IgD-negative memory B cell (primary cell): Measurements from ENCODE around the gene ST3GAL3. TPM values are rescaled to one million over a fixed set of nuclear protein-coding genes. Genes with fewer than 3 reads are reported as not detected.

ENCODE experiments used
- H3K27ac Mint-ChIP-seq, 3 donors: one replicate each; pipeline ENCODE4 v1.8.0; 2020 to 2022; ENCODE audit warnings: mild to moderate bottlenecking in 3 of 3, mixed read lengths in 3 of 3, moderate library complexity in 1 of 3
- H3K27me3 Mint-ChIP-seq: one replicate; pipeline ENCODE4 v1.8.0; 2021; ENCODE audit warnings: mixed read lengths
- H3K36me3 Mint-ChIP-seq: one replicate; pipeline ENCODE4 v1.8.0; 2020; ENCODE audit warnings: mild to moderate bottlenecking, mixed read lengths
- H3K4me1 Mint-ChIP-seq, 3 donors: one replicate each; pipeline ENCODE4 v1.8.0; 2020 to 2022; ENCODE audit warnings: mixed read lengths in 3 of 3, mild to moderate bottlenecking in 1 of 3
- H3K4me3 Mint-ChIP-seq, 4 donors: one replicate each; pipeline ENCODE4 v1.8.0; 2020 to 2022; ENCODE audit warnings: mild to moderate bottlenecking in 4 of 4, mixed read lengths in 4 of 4, moderate library complexity in 3 of 4
- H3K9me3 Mint-ChIP-seq, 3 donors: one replicate each; pipeline ENCODE4 v1.8.0; 2020 to 2021; ENCODE audit warnings: mixed read lengths in 3 of 3, mild to moderate bottlenecking in 1 of 3
- polyA plus RNA-seq: library from polyadenylated mRNA; unstranded; fragments of 300-500 nt; fragmentation: Illumina TruSeq; gene quantifications from one replicate; pipeline ENCODE4 v1.2.3, GENCODE V29; 2021

ST3GAL3 gene
- polyA plus RNA-seq, 1 donor from 2014 or later, result 14.3 TPM

- no peaks in the 10 kb centered on the region for H3K27me3 Mint-ChIP-seq
- peaks cover 0 to 2% (median 0%) of the 10 kb centered on the region in 3 donors for H3K9me3 Mint-ChIP-seq
- H3K27ac Mint-ChIP-seq, result no peak overlapping the region
- H3K36me3 Mint-ChIP-seq, result peaks cover 11% of the 10 kb centered on the region
- H3K4me3 Mint-ChIP-seq, result no peak overlapping the region
- H3K4me1 Mint-ChIP-seq, result peaks cover 0 to 10% (median 4%) of the 10 kb centered on the region in 3 donors
These were observed 140.0 kb downstream of the ST3GAL3 start for GRCh38 chr1:43847290-43847689.

DNA sequence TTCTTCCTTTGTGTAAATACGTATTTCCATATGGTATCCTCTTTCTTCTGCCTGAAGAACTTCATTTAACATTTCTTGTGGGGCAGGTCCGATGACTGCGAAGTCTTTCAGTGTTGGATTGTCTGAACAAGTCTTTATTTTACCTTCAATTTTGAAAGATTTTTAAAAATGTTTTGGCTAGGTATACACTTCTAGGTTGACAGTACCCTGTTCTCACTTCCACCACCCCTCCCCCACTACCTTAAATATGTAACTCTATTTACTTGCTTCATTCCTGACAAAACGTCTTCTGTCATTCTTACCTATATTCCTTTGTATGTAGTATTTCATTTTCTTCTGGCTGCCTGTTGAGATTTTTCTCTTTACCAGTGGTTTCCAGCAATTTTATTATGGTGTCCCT is 140.5 kb downstream of the ST3GAL3 start:
- H3K4me3 Mint-ChIP-seq, result no peak overlapping the region
- no peaks in the 10 kb centered on the region for H3K27me3 Mint-ChIP-seq
- H3K36me3 Mint-ChIP-seq, result peaks cover 7% of the 10 kb centered on the region
- peaks cover 0 to 2% (median 0%) of the 10 kb centered on the region in 3 donors for H3K9me3 Mint-ChIP-seq
- no peak overlapping the region for H3K27ac Mint-ChIP-seq
- peaks cover 0 to 13% (median 6%) of the 10 kb centered on the region in 3 donors for H3K4me1 Mint-ChIP-seq

- peaks cover 0 to 3% (median 0%) of the 10 kb centered on the region in 3 donors for H3K9me3 Mint-ChIP-seq
These were observed 142.3 kb downstream of the ST3GAL3 start for GRCh38 chr1:43849670-43850069.

GRCh38 chr1:43850591-43851233 is 143.4 kb downstream of the ST3GAL3 start:
- H3K4me1 Mint-ChIP-seq, result peaks cover 7 to 13% (median 8%) of the 10 kb centered on the region in 3 donors
- H3K27ac Mint-ChIP-seq, result no peak overlapping the region
- no peaks in the 10 kb centered on the region for H3K27me3 Mint-ChIP-seq
- H3K9me3 Mint-ChIP-seq, result peaks cover 0 to 3% (median 0%) of the 10 kb centered on the region in 3 donors
- no peak overlapping the region for H3K4me3 Mint-ChIP-seq
- peaks cover 8% of the 10 kb centered on the region for H3K36me3 Mint-ChIP-seq

More at GRCh38 chr1:43849670-43850069, 142.3 kb downstream of the ST3GAL3 start:
- H3K27me3 Mint-ChIP-seq, result no peaks in the 10 kb centered on the region
- H3K4me3 Mint-ChIP-seq, result no peak overlapping the region
- H3K4me1 Mint-ChIP-seq, result peaks cover 7 to 13% (median 8%) of the 10 kb centered on the region in 3 donors
- no peak overlapping the region for H3K27ac Mint-ChIP-seq
- peaks cover 5% of the 10 kb centered on the region for H3K36me3 Mint-ChIP-seq

GRCh38 chr1:43851561-43852338 is 144.4 kb downstream of the ST3GAL3 start:
- H3K4me3 Mint-ChIP-seq, result no peak overlapping the region
- H3K36me3 Mint-ChIP-seq, result peaks cover 11% of the 10 kb centered on the region
- H3K27me3 Mint-ChIP-seq, result no peaks in the 10 kb centered on the region
- peaks cover 0 to 3% (median 0%) of the 10 kb centered on the region in 3 donors for H3K9me3 Mint-ChIP-seq
- H3K27ac Mint-ChIP-seq, result no peak overlapping the region
- peaks cover 8 to 13% (median 9%) of the 10 kb centered on the region in 3 donors for H3K4me1 Mint-ChIP-seq

GRCh38 chr1:43853161-43853921 is 146.0 kb downstream of the ST3GAL3 start:
- peaks cover 0 to 1% (median 0%) of the 10 kb centered on the region in 3 donors for H3K9me3 Mint-ChIP-seq
- no peak overlapping the region for H3K4me3 Mint-ChIP-seq
- peaks cover 12% of the 10 kb centered on the region for H3K36me3 Mint-ChIP-seq
- no peak overlapping the region for H3K27ac Mint-ChIP-seq
- no peaks in the 10 kb centered on the region for H3K27me3 Mint-ChIP-seq
- peaks cover 4 to 14% (median 13%) of the 10 kb centered on the region in 3 donors for H3K4me1 Mint-ChIP-seq

- peaks cover 12% of the 10 kb centered on the region for H3K36me3 Mint-ChIP-seq
- H3K27ac Mint-ChIP-seq, result no peak overlapping the region
- H3K4me1 Mint-ChIP-seq, result peaks cover 4 to 14% (median 8%) of the 10 kb centered on the region in 3 donors
- H3K4me3 Mint-ChIP-seq, result no peak overlapping the region
- H3K27me3 Mint-ChIP-seq, result no peaks in the 10 kb centered on the region
- peaks cover 0 to 1% (median 0%) of the 10 kb centered on the region in 3 donors for H3K9me3 Mint-ChIP-seq
These were observed 147.1 kb downstream of the ST3GAL3 start for GRCh38 chr1:43854473-43854872.

DNA sequence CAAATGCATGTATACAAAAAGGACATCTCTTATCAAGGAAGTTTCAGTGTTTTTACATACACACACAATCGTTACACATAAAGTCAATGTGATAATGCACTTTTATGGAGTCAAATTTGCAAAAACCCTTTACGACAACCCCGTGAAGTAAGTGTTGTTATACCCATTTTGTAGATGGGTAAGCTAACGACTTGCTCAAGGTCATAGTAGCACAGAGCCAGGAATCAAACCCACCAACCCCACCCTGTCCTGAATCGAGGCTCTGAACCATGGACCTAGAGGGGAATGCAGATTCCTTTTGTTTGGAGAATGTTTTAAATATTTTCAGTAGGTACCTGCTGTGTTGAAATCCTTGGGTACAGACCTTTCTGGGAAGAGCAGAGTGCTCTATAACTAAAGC is 148.9 kb downstream of the ST3GAL3 start:
- Mint-ChIP-seq H3K27me3 (no peaks in the 10 kb centered on the region), H3K27ac (no peak overlapping the region), H3K4me3 (no peak overlapping the region), H3K36me3 (peaks cover 15% of the 10 kb centered on the region), H3K9me3 (peaks cover 0 to 1% (median 0%) of the 10 kb centered on the region in 3 donors), H3K4me1 (peaks cover 4 to 14% (median 8%) of the 10 kb centered on the region in 3 donors)

- no peak overlapping the region for H3K27ac Mint-ChIP-seq
- H3K4me3 Mint-ChIP-seq, result no peak overlapping the region
- peaks cover 4 to 14% (median 5%) of the 10 kb centered on the region in 3 donors for H3K4me1 Mint-ChIP-seq
- H3K36me3 Mint-ChIP-seq, result peaks cover 15% of the 10 kb centered on the region
- peaks cover 0 to 1% (median 0%) of the 10 kb centered on the region in 3 donors for H3K9me3 Mint-ChIP-seq
- H3K27me3 Mint-ChIP-seq, result no peaks in the 10 kb centered on the region
These were observed 149.8 kb downstream of the ST3GAL3 start for GRCh38 chr1:43857163-43857562.

- H3K27me3 Mint-ChIP-seq, result no peaks in the 10 kb centered on the region
- peaks cover 14% of the 10 kb centered on the region for H3K36me3 Mint-ChIP-seq
- no peak overlapping the region for H3K4me3 Mint-ChIP-seq
- no peaks in the 10 kb centered on the region for H3K9me3 Mint-ChIP-seq
- H3K27ac Mint-ChIP-seq, result no peak overlapping the region
- peaks cover 0 to 9% (median 2%) of the 10 kb centered on the region in 3 donors for H3K4me1 Mint-ChIP-seq
These were observed 151.0 kb downstream of the ST3GAL3 start for GRCh38 chr1:43858324-43858723.

GRCh38 chr1:43861337-43861736 is 154.0 kb downstream of the ST3GAL3 start:
- Mint-ChIP-seq H3K27ac (no peak overlapping the region), H3K4me1 (peaks cover 0 to 6% (median 0%) of the 10 kb centered on the region in 3 donors), H3K9me3 (no peaks in the 10 kb centered on the region), H3K4me3 (no peak overlapping the region), H3K27me3 (no peaks in the 10 kb centered on the region), H3K36me3 (peaks cover 8% of the 10 kb centered on the region)

DNA sequence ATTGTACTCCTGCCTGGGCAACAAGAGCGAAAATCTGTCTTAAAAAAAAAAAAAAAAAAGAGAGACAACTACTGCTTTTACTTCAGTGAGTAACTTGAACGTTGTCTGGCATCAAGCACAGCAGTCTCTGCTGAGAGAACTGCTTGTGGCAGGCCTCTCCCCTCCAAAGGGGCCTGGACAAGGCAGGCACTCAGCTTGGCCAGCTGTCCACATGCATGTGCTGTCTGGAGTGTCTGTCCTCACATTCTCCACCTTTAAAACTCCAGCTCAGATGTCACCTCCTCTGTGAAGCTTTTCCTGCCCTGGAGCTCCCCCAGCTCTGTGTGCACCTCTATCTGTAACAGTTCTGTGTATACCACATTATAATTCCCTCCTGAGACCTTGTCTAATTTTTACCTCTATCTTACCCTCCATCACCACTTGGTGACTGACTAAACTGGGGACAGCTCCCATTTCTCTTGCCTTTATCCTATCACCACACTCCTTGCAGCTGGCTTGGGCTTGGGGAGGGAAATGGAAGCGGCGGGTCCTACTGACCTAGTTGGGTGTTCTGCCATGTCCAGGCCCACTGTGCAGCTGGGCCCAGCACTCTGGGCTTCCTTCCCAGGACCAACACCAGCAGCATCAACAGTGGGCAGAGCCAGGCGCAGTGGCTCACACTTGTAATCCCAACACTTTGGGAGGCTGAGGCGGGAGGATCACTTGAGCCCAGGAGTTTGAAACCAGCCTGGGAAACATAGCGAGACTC is 154.8 kb downstream of the ST3GAL3 start:
- Mint-ChIP-seq H3K36me3 (peaks cover 7% of the 10 kb centered on the region), H3K4me1 (peaks cover 0 to 3% (median 0%) of the 10 kb centered on the region in 3 donors), H3K9me3 (no peaks in the 10 kb centered on the region), H3K27me3 (no peaks in the 10 kb centered on the region), H3K27ac (no peak overlapping the region), H3K4me3 (no peak overlapping the region)

GRCh38 chr1:43864111-43865045 is 157.0 kb downstream of the ST3GAL3 start:
- Mint-ChIP-seq H3K4me3 (no peak overlapping the region), H3K27me3 (no peaks in the 10 kb centered on the region), H3K27ac (no peak overlapping the region)

More at GRCh38 chr1:43864111-43865045, 157.0 kb downstream of the ST3GAL3 start:
- Mint-ChIP-seq H3K36me3 (peaks cover 7% of the 10 kb centered on the region), H3K9me3 (no peaks in the 10 kb centered on the region), H3K4me1 (no peaks in the 10 kb centered on the region)
